ENCODE measurements around the gene MMP15.
A peak's percentile ranks its signal among the peaks of the same experiment; 100 is the strongest.
"Not testable (repeated sequence)": the region's sequence is repeated elsewhere in the genome, so short reads cannot be mapped to it uniquely, and the experiment has no call there.

Gene MMP15

GRCh38 chr16:58025351-58026138 lies at the start of gene MMP15:
Gene MMP15, plus strand, starts transcription at chr16:58025754. Its CDS starts 597 bp downstream, at chr16:58026351.
- peak; percentile 56 for DNase-seq (ENCODE audit: low read depth)

- DNase-seq (ENCODE audit: low read depth) = no peak
These were observed 49.2 kb upstream of the MMP15 start for GRCh38 chr16:57976331-57976796.

GRCh38 chr16:57977418-57978069 lies 48.0 kb upstream of the MMP15 start:
- no peak for DNase-seq (ENCODE audit: low read depth)

- DNase-seq (ENCODE audit: low read depth) = not testable (repeated sequence)
These were observed 47.5 kb upstream of the MMP15 start for GRCh38 chr16:57978070-57978465.

DNA sequence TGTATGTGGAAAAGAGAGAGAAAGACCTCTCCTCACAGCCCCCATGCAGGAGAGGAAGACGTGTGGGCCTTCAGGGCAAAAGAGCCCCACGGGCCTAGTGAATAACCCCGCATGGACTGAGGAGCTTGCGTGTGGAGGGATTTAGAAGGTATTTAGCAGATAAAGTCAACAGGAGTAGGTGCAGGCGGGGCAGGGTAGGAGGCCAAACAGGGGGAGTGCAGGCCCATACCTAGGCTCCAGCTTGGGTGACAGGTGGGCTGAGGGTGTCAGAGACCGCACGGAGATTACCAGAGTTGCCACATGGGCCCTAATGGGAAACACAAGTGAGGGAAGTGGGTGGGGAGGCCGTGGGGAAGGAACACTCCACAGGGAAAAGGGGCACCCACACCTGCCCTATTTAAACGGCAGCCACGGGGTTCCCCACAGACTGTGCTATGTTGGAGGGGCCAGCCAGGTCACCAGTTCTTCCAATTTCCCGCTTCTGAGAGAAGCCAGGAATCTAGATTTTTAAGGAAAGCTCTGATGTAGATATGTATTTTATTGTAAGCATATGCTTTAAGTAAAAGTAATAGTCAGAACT lies 46.5 kb upstream of the MMP15 start:
- DNase-seq (ENCODE audit: low read depth) = no peak

DNA sequence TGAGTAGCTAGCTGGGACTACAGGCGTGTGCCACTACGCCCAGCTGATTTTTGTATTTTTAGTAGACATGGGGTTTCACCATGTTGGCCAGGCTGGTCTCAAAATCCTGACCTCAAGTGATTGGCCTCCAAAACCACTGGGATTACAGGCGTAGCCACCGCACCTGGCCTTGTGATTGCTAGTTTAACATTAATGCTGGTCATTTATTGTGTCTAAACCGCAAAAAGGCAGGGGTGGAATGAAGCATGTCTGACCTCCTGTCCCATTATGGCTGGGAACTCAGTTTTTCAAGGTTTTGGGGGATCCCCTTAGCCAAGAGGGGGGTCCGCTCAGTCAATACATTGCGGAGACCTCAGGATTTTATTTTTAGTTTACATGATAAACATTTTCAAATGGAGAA lies 43.9 kb upstream of the MMP15 start:
- DNase-seq (ENCODE audit: low read depth) = no peak

DNA sequence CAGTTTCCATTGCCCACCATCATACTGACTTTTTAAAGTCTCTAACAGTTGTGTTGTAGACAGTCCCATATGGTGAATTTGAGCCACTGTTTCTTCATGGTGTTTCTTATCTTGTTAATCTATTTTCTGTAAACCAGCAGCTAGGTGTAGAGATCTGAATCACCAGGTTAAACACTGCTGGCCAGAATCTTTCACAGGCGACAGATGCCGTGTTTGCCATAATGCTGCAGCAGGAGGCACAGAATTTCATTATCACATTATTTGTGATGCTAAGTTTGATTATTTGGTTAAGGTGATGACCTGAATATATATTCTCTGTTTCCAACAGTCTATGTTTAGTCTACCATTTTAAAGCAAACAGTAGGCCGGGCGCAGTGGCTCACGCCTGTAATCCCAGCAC lies 43.2 kb upstream of the MMP15 start:
- no peak for DNase-seq (ENCODE audit: low read depth)

DNA sequence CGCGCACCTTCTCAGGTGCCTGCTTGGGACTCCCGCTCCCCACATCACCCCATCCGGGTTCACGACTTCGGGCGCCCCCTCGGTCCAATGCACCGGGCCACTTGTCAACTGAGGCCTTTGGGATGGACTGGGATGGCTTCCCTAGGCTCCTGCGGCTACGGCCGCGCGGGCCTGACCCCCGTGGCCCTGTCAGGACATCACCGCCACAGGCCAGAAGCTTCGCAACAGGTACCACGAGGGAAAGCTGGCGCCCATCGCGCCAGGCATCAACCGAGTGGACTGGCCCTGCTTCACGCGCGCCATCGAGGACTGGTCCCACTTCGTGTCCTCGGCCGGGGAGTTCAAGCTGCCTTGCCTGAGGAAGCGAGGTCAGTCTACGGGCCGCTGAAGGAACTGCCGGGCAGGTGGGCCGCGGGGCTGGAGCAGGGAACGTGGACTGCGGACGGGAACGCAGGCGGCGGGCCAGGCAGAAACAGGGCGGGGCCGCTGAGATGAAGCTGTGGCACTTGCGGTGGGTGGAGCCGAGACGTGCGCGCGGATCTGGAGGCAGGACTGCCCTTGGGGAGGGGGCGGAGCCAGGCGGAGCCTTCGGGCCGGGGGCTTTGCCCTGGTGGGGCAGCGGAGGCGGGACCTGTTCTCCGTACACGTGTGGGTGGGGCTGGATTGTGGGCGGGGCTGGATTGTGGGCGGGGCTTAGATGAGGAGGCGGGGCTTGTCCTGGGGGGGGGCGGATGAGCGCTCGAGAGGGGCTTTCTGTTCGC lies 40.9 kb upstream of the MMP15 start:
- DNase-seq (ENCODE audit: low read depth) = peak; percentile 92

DNA sequence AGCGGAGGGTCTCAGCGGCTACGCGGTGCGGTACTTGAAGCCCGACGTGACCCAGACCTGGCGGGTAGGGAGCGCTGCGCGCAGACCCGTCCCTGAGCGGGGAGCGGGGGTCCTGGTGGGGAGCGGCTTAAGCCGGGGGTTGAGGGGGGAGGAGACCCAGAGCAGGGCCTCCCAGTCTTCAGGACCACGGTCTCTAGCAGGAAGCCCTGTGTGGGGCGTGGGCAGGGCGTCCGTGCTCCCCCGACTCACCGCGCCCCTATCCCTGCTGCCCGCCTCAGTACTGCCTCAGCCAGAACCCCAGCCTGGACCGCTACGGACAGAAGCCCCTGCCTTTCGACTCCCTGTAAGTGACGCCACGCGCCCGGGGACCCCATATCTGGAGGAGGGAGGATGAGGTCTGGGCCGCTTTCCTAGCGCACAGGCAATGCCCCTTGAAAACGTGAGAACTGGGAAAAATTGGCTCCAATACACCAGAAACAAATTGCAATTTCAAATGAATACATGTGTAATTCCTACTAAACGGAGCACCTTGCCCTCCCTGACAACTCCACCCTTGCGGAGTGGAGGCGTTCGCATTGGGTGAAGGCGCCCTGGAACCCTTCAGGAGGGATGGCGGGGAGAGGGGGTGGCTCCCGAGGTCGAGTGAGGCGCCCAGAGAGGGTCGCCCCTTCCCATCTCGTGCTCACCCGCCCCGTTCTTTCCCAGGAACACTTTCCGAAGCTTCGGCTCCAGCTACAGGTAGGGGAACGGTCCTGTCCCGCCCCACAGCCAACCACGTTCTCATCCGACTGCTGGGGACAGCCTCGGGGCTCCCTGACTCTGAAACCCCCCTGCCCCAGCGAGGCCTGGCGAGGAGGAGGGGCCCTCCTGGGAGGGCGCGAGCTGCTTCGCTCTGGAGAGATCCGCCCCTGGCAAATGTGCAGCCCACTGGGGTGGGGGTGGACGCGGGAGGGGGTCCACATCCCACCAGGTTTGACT lies 40.1 kb upstream of the MMP15 start:
- no peak for DNase-seq (ENCODE audit: low read depth)

GRCh38 chr16:57986196-57986595 lies 39.4 kb upstream of the MMP15 start:
- no peak for DNase-seq (ENCODE audit: low read depth)

GRCh38 chr16:57987441-57988177 lies 37.9 kb upstream of the MMP15 start:
- no peak for DNase-seq (ENCODE audit: low read depth)

DNA sequence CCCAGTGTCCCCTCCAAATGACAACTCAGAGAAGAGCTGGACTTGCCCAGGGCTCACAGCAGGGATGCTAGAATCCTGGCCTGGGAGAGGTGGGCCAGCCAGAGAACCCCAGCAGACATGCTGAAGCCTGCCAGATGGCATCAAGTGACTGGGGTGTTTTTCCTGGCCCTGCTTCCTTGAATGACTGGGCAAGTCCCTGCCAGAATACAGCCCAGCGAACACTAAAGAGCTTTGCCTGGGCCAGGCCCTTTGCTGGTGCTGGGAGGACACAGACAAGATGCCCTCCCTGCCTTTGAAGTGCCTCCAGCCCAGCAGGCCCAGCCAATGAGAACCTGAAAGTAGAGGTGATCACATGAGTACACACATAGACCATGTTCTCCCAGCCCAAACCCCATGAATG lies 36.6 kb upstream of the MMP15 start:
- no peak for DNase-seq (ENCODE audit: low read depth)

- no peak for DNase-seq (ENCODE audit: low read depth)
These were observed 33.9 kb upstream of the MMP15 start for GRCh38 chr16:57991551-57992059.

GRCh38 chr16:57992084-57992483 lies 33.5 kb upstream of the MMP15 start:
- no peak for DNase-seq (ENCODE audit: low read depth)

- no peak for DNase-seq (ENCODE audit: low read depth)
These were observed 32.1 kb upstream of the MMP15 start for GRCh38 chr16:57993438-57993837.

- DNase-seq (ENCODE audit: low read depth) = no peak
These were observed 31.7 kb upstream of the MMP15 start for GRCh38 chr16:57993897-57994296.

- no peak for DNase-seq (ENCODE audit: low read depth)
These were observed 31.2 kb upstream of the MMP15 start for GRCh38 chr16:57994361-57994760.

DNA sequence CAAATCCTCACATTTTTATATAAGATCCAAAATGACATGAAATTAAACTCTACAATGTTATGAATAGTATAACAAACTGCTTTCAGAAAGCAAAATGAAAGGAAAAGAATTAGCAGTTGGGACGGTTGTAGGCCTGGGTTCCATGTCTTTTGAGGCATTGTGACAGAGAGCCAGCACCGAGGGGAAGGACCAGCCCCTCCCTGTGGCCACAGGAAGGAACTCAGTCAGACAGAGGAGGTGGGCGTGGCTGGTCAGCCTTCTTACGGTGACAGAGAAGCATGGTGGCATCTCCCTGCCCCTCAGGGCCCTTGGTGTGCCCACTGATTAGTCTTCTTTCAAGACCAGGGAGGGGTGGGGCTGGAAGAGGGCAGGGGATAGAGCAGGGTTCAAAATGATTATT lies 30.8 kb upstream of the MMP15 start:
- no peak for DNase-seq (ENCODE audit: low read depth)

DNA sequence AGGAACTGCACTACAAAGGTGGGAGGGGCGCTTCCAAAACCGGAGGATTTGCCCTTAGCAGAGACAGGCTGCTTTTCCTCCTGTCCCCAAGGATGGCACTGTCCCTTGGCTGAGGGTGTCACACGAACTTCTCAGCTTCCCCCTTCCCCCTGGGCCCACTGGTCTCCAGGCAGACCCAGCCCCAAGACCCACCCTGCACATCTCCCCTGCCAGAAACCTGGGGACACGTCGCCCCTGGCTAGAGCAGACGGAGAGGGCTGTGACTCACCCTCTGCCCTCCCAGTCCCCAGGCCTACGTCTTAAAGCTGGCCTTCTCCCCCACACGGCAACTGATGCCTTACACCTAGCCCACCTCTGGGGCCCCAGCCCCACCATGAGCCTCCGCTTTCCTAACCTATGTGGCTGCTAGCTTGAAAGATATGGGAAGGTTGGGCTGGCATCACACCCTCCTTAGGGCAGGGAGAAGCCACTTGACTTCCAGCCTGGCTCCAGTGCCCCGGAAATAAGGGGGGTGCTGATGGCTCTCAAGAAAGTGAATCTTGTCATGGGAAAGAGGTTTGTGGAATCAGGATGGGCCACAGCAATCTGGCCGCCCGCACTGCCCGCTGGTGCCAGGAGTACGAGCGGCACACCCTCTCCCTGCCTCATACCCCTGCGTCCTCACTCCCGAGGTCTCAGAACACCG lies 29.7 kb upstream of the MMP15 start:
- no peak for DNase-seq (ENCODE audit: low read depth)

Data from stimulated activated CD4-positive, alpha-beta T cell treated with anti-CD3 and anti-CD28 coated beads, Interleukin-2, amount 100 ng/mL, for 4 hours (primary cell).